Measurements from ENCODE around the gene ATXN1.

The ATXN1 gene

GRCh38 chr6:16761471-16762267 lies 409 bp upstream of the ATXN1 start:
- no peak for DNase-seq

- DNase-seq = no peak
Measured at GRCh38 chr6:16759646-16760515, 1.4 kb downstream of the ATXN1 start.

GRCh38 chr6:16759181-16759645 lies 2.0 kb downstream of the ATXN1 start:
- DNase-seq = no peak

GRCh38 chr6:16758163-16758975 lies 2.9 kb downstream of the ATXN1 start:
- no peak for DNase-seq

GRCh38 chr6:16757332-16757731 lies 3.9 kb downstream of the ATXN1 start:
- no peak for DNase-seq

- DNase-seq = no peak
Measured at GRCh38 chr6:16756660-16757255, 4.5 kb downstream of the ATXN1 start.

- DNase-seq = no peak
Measured at GRCh38 chr6:16755544-16755943, 5.7 kb downstream of the ATXN1 start.

GRCh38 chr6:16754876-16755275 lies 6.4 kb downstream of the ATXN1 start:
- no peak for DNase-seq

GRCh38 chr6:16754274-16754673 lies 7.0 kb downstream of the ATXN1 start:
- no peak for DNase-seq

- no peak for DNase-seq
Measured at GRCh38 chr6:16753341-16753740, 7.9 kb downstream of the ATXN1 start.

- DNase-seq = no peak
Measured at GRCh38 chr6:16752206-16752866, 8.9 kb downstream of the ATXN1 start.

GRCh38 chr6:16751251-16751946 lies 9.9 kb downstream of the ATXN1 start:
- DNase-seq = no peak

- no peak for DNase-seq
Measured at GRCh38 chr6:16750566-16750965, 10.7 kb downstream of the ATXN1 start.

- no peak for DNase-seq
Measured at GRCh38 chr6:16749516-16750485, 11.5 kb downstream of the ATXN1 start.

- no peak for DNase-seq
Measured at GRCh38 chr6:16748025-16748319, 13.3 kb downstream of the ATXN1 start.

- DNase-seq = no peak
Measured at GRCh38 chr6:16747232-16748024, 13.8 kb downstream of the ATXN1 start.

- DNase-seq = no peak
Measured at GRCh38 chr6:16746812-16747211, 14.4 kb downstream of the ATXN1 start.

GRCh38 chr6:16746401-16746800 lies 14.9 kb downstream of the ATXN1 start:
- DNase-seq = no peak

GRCh38 chr6:16743664-16744210 lies 17.5 kb downstream of the ATXN1 start:
- DNase-seq = no peak

Data from NCI-H2081 treated with DMSO at 0.1 percent for 48 hours (cell line).